Measurements from ENCODE around the gene TGM6. TPM values are rescaled to one million over a fixed set of nuclear protein-coding genes. Genes with fewer than 3 reads are reported as not detected.

Gene TGM6
- polyA plus RNA-seq, 1 donor from 2014 or later: not detected

- H2AFZ ChIP-seq (ENCODE audit: low read depth, low read length): no peak overlapping the region
- no peak overlapping the region for H3K9ac ChIP-seq (ENCODE audit: low read length)
- H4K20me1 ChIP-seq (ENCODE audit: insufficient read depth): no peaks in the 10 kb centered on the region
- no peaks in the 10 kb centered on the region for H3F3A ChIP-seq (ENCODE audit: insufficient read depth, low read length, poor library complexity, severe bottlenecking)
- H3K79me2 ChIP-seq (replicated peaks; ENCODE audit: insufficient read depth, low read length): no peaks in the 10 kb centered on the region
- H3K4me3 ChIP-seq (ENCODE audit: low read length): no peak overlapping the region
- H3K9me3 ChIP-seq (ENCODE audit: low read length): peaks cover 4% of the 10 kb centered on the region
- H3K36me3 ChIP-seq (ENCODE audit: insufficient read depth, low read length): no peaks in the 10 kb centered on the region
- no peaks in the 10 kb centered on the region for H3K9me2 ChIP-seq (ENCODE audit: insufficient read depth, low read length)
- H3K27ac ChIP-seq (ENCODE audit: low read length): no peak overlapping the region
- H3K27me3 ChIP-seq (ENCODE audit: insufficient read depth, low read depth, low read length): no peaks in the 10 kb centered on the region
- no peak overlapping the region for H3K4me2 ChIP-seq (ENCODE audit: low read length)
- no peak for TF ChIP-seq EP300 (conservative IDR thresholded peaks at IDR 0.05; ENCODE audit: poor library complexity, severe bottlenecking)
- TF ChIP-seq REST (IDR thresholded peaks at IDR 0.05; ENCODE audit: borderline replicate concordance): no peak
- no peak for TF ChIP-seq CTCF (IDR thresholded peaks at IDR 0.05; ENCODE audit: poor library complexity, severe bottlenecking)
- TF ChIP-seq RAD21 (conservative IDR thresholded peaks at IDR 0.05): no peak
- TF ChIP-seq SMC3 (conservative IDR thresholded peaks at IDR 0.05; ENCODE audit: poor library complexity): no peak
- no peak for TF ChIP-seq POLR2AphosphoS5 (IDR thresholded peaks at IDR 0.05)
- TF ChIP-seq EZH2 (IDR thresholded peaks at IDR 0.05; ENCODE audit: borderline replicate concordance, insufficient read depth, low read length, poor library complexity, severe bottlenecking): no peak
- TF ChIP-seq MXI1 (conservative IDR thresholded peaks at IDR 0.05; ENCODE audit: poor library complexity, severe bottlenecking): no peak
- no peak for TF ChIP-seq TAF1 (IDR thresholded peaks at IDR 0.05; ENCODE audit: low read depth)
Observed at GRCh38 chr20:2385496-2385895, 4.8 kb downstream of the TGM6 start.

GRCh38 chr20:2386516-2387179, 5.9 kb downstream of the TGM6 start:
- H3K4me2 ChIP-seq (ENCODE audit: low read length): no peak overlapping the region
- H4K20me1 ChIP-seq (ENCODE audit: insufficient read depth): no peaks in the 10 kb centered on the region
- peaks cover 4% of the 10 kb centered on the region for H3K9me3 ChIP-seq (ENCODE audit: low read length)
- H3K36me3 ChIP-seq (ENCODE audit: insufficient read depth, low read length): no peaks in the 10 kb centered on the region
- H3K79me2 ChIP-seq (replicated peaks; ENCODE audit: insufficient read depth, low read length): no peaks in the 10 kb centered on the region
- no peak overlapping the region for H3K27ac ChIP-seq (ENCODE audit: low read length)
- H3K4me3 ChIP-seq (ENCODE audit: low read length): no peak overlapping the region
- H3K9ac ChIP-seq (ENCODE audit: low read length): no peak overlapping the region
- H2AFZ ChIP-seq (ENCODE audit: low read depth, low read length): no peak overlapping the region
- no peaks in the 10 kb centered on the region for H3F3A ChIP-seq (ENCODE audit: insufficient read depth, low read length, poor library complexity, severe bottlenecking)
- no peaks in the 10 kb centered on the region for H3K27me3 ChIP-seq (ENCODE audit: insufficient read depth, low read depth, low read length)
- H3K9me2 ChIP-seq (ENCODE audit: insufficient read depth, low read length): no peaks in the 10 kb centered on the region
- TF ChIP-seq SMC3 (conservative IDR thresholded peaks at IDR 0.05; ENCODE audit: poor library complexity) (no peak), MXI1 (conservative IDR thresholded peaks at IDR 0.05; ENCODE audit: poor library complexity, severe bottlenecking) (no peak), TAF1 (IDR thresholded peaks at IDR 0.05; ENCODE audit: low read depth) (no peak), REST (IDR thresholded peaks at IDR 0.05; ENCODE audit: borderline replicate concordance) (no peak), EZH2 (IDR thresholded peaks at IDR 0.05; ENCODE audit: borderline replicate concordance, insufficient read depth, low read length, poor library complexity, severe bottlenecking) (no peak), RAD21 (conservative IDR thresholded peaks at IDR 0.05) (no peak), EP300 (conservative IDR thresholded peaks at IDR 0.05; ENCODE audit: poor library complexity, severe bottlenecking) (no peak)
